Activated naive CD8-positive, alpha-beta T cell treated with anti-CD3 and anti-CD28 coated beads, Interleukin-2, amount 10 ng/mL, durations not matched to agents 7 days and 5 days (primary cell): Measurements from ENCODE around the gene SPPL3. TPM values are rescaled to one million over a fixed set of nuclear protein-coding genes. Genes with fewer than 3 reads are reported as not detected.

Experiments
- ATAC-seq: fragments of 150-1000 bp; cut with Tn5 transposase; one replicate; pipeline ENCODE4 v1.10.0; 2021; ENCODE audit warnings: low read depth, moderate library complexity
- POLR2A ChIA-PET: fragments of 350-600 bp; sonication (Branson Sonifier 250); formaldehyde crosslinking; loops from one replicate; lab custom pipeline; 2021; ENCODE audit warnings: antibody characterized with exemption; lab: Charles Lee
- DNase-seq: peaks from one replicate; pipeline ENCODE4 v3.0.0; 2021
- H3K27ac Mint-ChIP-seq: one replicate; pipeline ENCODE4 v1.8.0; 2022; ENCODE audit warnings: mild to moderate bottlenecking, mixed read lengths
- H3K27me3 Mint-ChIP-seq: one replicate; pipeline ENCODE4 v1.8.0; 2022; ENCODE audit warnings: mild to moderate bottlenecking, moderate library complexity, mixed read lengths
- H3K36me3 Mint-ChIP-seq: one replicate; pipeline ENCODE4 v1.8.0; 2021; ENCODE audit warnings: mild to moderate bottlenecking, mixed read lengths
- H3K4me1 Mint-ChIP-seq: one replicate; pipeline ENCODE4 v1.8.0; 2021; ENCODE audit warnings: mixed read lengths
- H3K4me3 Mint-ChIP-seq: one replicate; pipeline ENCODE4 v1.8.0; 2022; ENCODE audit warnings: mild to moderate bottlenecking, moderate library complexity, mixed read lengths
- H3K9me3 Mint-ChIP-seq: one replicate; pipeline ENCODE4 v1.8.0; 2021; ENCODE audit warnings: mixed read lengths
- total RNA-seq, 2 experiments: library from RNA; stranded (reverse); gene quantifications; one replicate each; pipeline ENCODE4 v1.2.3, GENCODE V29; 2021

Gene SPPL3
- total RNA-seq, 2 experiments from 2014 or later: 28.0 to 31.1 TPM

DNA sequence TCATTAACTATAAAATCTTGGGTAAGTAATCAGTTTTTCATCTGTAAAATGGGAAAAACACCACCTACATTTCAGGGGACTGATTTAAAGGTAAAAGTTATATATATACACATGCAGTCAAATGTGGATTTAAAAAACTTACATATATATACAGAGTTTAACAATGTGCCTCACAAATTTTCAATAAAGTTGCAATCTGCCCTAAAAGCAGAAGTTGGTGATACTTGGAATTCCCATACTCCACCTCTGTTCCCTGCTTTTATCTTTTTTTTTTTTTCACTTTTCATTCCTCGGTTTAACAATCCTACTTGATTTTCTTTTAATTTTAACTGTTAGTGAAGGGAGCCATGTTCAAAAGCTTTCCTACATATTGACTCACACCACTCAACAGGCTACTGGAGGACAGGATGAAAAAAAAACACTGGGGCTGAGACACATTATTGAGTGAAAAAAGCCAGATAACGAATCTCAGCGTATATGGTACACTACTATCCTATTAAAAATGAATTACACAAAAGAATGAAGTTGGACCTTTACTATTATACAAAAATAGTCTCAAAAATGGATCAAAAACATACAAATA, 24.3 kb downstream of the SPPL3 start:
- H3K4me3 Mint-ChIP-seq: no peak overlapping the region
- no peak overlapping the region for H3K27ac Mint-ChIP-seq
- H3K36me3 Mint-ChIP-seq: peaks cover 14% of the 10 kb centered on the region
- H3K27me3 Mint-ChIP-seq: no peaks in the 10 kb centered on the region
- DNase-seq: no peak
- H3K4me1 Mint-ChIP-seq: peaks cover 19% of the 10 kb centered on the region
- peaks cover 2% of the 10 kb centered on the region for H3K9me3 Mint-ChIP-seq
- POLR2A ChIA-PET: interaction anchor here (0.7 kb wide), 1 partner anchor 14 kb away, joined by 4 read pairs; no protein-coding TSS in a partner anchor
- no peak for ATAC-seq

DNA sequence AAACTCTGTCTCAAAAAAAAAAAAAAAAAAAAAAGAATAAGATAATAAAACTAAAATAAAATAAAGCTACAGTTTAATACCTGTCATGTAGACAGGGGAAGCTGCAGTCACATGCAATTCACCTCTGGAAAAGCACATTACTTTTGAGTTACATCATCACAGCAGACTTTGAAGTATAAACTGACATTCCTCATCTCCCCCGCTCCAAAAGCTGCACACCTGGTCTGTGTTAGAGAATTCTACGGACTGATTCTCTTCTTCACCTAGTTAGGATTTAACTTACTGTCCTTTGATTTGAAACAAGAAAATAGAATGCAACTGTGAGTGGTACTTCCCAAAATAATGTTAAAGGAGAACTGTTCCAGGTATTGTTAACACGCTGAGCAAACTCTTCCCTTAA, 25.1 kb downstream of the SPPL3 start:
- no peaks in the 10 kb centered on the region for H3K27me3 Mint-ChIP-seq
- DNase-seq: no peak
- H3K27ac Mint-ChIP-seq: no peak overlapping the region
- POLR2A ChIA-PET: no interaction called here
- H3K9me3 Mint-ChIP-seq: peaks cover 2% of the 10 kb centered on the region
- no peak overlapping the region for H3K4me3 Mint-ChIP-seq
- H3K4me1 Mint-ChIP-seq: peaks cover 21% of the 10 kb centered on the region
- ATAC-seq: no peak
- H3K36me3 Mint-ChIP-seq: peaks cover 13% of the 10 kb centered on the region

DNA sequence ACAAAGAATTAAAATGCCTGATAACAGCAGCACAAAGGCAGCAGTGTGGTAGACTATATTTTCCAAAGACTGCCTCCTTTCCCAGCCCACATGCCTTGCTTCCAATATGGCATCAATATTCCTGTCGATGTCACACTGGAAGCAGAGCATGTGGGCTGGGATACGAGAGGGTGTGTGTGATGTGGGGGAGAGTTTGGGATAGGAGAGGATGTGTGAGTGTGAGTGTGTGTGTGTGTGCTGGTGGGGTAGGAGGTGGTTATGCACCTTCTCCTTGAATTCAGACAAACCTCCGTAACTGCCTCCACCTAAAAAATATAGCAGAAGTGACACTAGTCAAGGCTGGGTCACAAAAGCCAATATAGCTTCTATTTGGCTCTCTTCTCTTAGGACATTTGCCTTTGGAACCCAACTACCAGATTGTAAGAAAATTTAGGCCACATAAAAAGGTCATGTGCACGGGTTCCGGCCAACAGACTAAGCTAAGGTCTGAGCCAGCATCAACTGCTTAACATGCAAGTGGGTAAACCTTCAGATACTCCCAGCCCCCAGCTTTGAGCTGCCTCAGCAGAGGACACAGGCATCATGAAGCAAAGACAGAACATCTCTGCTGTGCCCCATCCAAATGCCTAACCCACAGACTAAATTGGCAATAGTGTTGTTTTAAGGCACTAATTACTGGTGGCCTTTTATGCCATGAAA, 29.5 kb downstream of the SPPL3 start:
- POLR2A ChIA-PET: interaction anchor here (1.1 kb wide), 1 partner anchor 29 kb away, joined by 3 read pairs; the partner anchor contains the start of gene SPPL3
- Mint-ChIP-seq H3K36me3 (peaks cover 10% of the 10 kb centered on the region), H3K9me3 (peaks cover 2% of the 10 kb centered on the region)

GRCh38 chr12:120873226-120873625, 30.9 kb downstream of the SPPL3 start:
- H3K4me3 Mint-ChIP-seq: peak overlapping the region; percentile 52
- ATAC-seq (no peak), DNase-seq (no peak)
- H3K27me3 Mint-ChIP-seq: no peaks in the 10 kb centered on the region
- H3K27ac Mint-ChIP-seq: peak overlapping the region; percentile 43
- peaks cover 10% of the 10 kb centered on the region for H3K36me3 Mint-ChIP-seq
- H3K4me1 Mint-ChIP-seq: peaks cover 30% of the 10 kb centered on the region
- H3K9me3 Mint-ChIP-seq: peaks cover 2% of the 10 kb centered on the region
- POLR2A ChIA-PET: no interaction called here

More for the DNA sequence above, 29.5 kb downstream of the SPPL3 start:
- Mint-ChIP-seq H3K27me3 (no peaks in the 10 kb centered on the region), H3K27ac (no peak overlapping the region), H3K4me3 (no peak overlapping the region), H3K4me1 (peaks cover 33% of the 10 kb centered on the region)
- DNase-seq: no peak
- ATAC-seq: no peak

DNA sequence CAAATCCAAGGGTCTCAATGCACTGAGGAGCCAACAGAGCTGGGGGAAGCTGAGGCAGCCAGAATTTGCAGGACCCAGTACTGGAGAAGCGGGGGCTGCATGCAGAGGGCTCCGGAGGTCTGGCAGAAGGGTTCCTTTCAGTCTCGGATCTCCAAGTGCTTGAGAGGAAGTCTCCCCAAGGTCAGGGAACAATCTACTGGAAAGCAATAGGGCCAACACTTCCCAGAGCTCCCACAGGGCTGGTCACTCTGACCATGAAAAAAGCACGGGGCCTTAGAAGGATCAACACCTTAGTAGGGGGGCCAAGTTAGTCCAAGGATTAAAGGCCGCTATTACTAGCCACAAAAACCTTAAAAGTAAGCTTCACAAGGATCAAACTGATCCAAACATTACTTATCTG, 31.7 kb downstream of the SPPL3 start:
- no peak overlapping the region for H3K4me3 Mint-ChIP-seq

GRCh38 chr12:120870415-120870814, 33.7 kb downstream of the SPPL3 start:
- no peak overlapping the region for H3K4me3 Mint-ChIP-seq
- peaks cover 27% of the 10 kb centered on the region for H3K4me1 Mint-ChIP-seq
- no peaks in the 10 kb centered on the region for H3K9me3 Mint-ChIP-seq
- ATAC-seq (no peak), DNase-seq (no peak)
- H3K36me3 Mint-ChIP-seq: peaks cover 4% of the 10 kb centered on the region
- POLR2A ChIA-PET: no interaction called here
- H3K27ac Mint-ChIP-seq: no peak overlapping the region
- no peaks in the 10 kb centered on the region for H3K27me3 Mint-ChIP-seq

More for the DNA sequence above, 31.7 kb downstream of the SPPL3 start:
- ATAC-seq (no peak), DNase-seq (no peak)
- POLR2A ChIA-PET: no interaction called here
- H3K4me1 Mint-ChIP-seq: peaks cover 32% of the 10 kb centered on the region
- no peak overlapping the region for H3K27ac Mint-ChIP-seq
- no peaks in the 10 kb centered on the region for H3K27me3 Mint-ChIP-seq
- H3K36me3 Mint-ChIP-seq: peaks cover 10% of the 10 kb centered on the region
- H3K9me3 Mint-ChIP-seq: peaks cover 2% of the 10 kb centered on the region

- Mint-ChIP-seq H3K27me3 (no peaks in the 10 kb centered on the region), H3K36me3 (peaks cover 4% of the 10 kb centered on the region), H3K4me3 (no peak overlapping the region), H3K27ac (no peak overlapping the region), H3K4me1 (peaks cover 23% of the 10 kb centered on the region), H3K9me3 (no peaks in the 10 kb centered on the region)
- no peak for ATAC-seq
- no peak for DNase-seq
- POLR2A ChIA-PET: interaction anchor here (1.0 kb wide), 1 partner anchor 16 kb away, joined by 3 read pairs; no protein-coding TSS in a partner anchor
Observed at GRCh38 chr12:120869376-120869775, 34.8 kb downstream of the SPPL3 start.

- no peaks in the 10 kb centered on the region for H3K27me3 Mint-ChIP-seq
- no peak for DNase-seq
- no peaks in the 10 kb centered on the region for H3K36me3 Mint-ChIP-seq
- POLR2A ChIA-PET: interaction anchor here (0.6 kb wide), 1 partner anchor 14 kb away, joined by 4 read pairs; no protein-coding TSS in a partner anchor
- no peak overlapping the region for H3K27ac Mint-ChIP-seq
- peaks cover 11% of the 10 kb centered on the region for H3K4me1 Mint-ChIP-seq
- ATAC-seq: no peak
- no peak overlapping the region for H3K4me3 Mint-ChIP-seq
- no peaks in the 10 kb centered on the region for H3K9me3 Mint-ChIP-seq
Observed at GRCh38 chr12:120866108-120866507, 38.0 kb downstream of the SPPL3 start.

GRCh38 chr12:120865098-120865497, 39.1 kb downstream of the SPPL3 start:
- H3K9me3 Mint-ChIP-seq: no peaks in the 10 kb centered on the region
- H3K27me3 Mint-ChIP-seq: no peaks in the 10 kb centered on the region
- no peak for ATAC-seq
- H3K4me3 Mint-ChIP-seq: no peak overlapping the region
- H3K4me1 Mint-ChIP-seq: peaks cover 12% of the 10 kb centered on the region
- H3K27ac Mint-ChIP-seq: no peak overlapping the region
- DNase-seq: no peak
- H3K36me3 Mint-ChIP-seq: no peaks in the 10 kb centered on the region
- POLR2A ChIA-PET: no interaction called here

DNA sequence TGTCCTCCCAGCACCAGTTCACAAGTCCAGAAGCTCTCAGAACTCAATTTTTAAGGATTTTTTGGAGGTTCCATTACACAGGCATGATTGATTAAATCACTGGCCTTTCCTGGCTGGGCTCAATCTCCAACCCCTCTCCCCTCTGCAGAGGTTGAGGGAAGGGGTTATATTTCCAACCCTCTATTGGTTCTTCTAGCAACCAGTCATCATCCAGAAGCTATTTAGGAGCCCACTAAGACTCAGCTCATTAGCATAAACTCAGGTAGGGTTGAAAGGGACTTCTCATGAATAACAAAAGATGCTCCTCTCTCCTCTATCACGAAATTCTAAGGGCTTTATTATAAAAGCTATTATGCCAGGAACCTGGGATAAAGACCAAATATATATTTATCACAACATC, 41.5 kb downstream of the SPPL3 start:
- Mint-ChIP-seq H3K27ac (no peak overlapping the region), H3K9me3 (no peaks in the 10 kb centered on the region), H3K36me3 (peaks cover 4% of the 10 kb centered on the region), H3K4me3 (no peak overlapping the region), H3K27me3 (no peaks in the 10 kb centered on the region), H3K4me1 (peaks cover 10% of the 10 kb centered on the region)
- POLR2A ChIA-PET: no interaction called here
- ATAC-seq (no peak), DNase-seq (no peak)

GRCh38 chr12:120861074-120861795, 42.9 kb downstream of the SPPL3 start:
- DNase-seq (no peak), ATAC-seq (no peak)
- no peak overlapping the region for H3K27ac Mint-ChIP-seq
- no peak overlapping the region for H3K4me3 Mint-ChIP-seq
- no peaks in the 10 kb centered on the region for H3K27me3 Mint-ChIP-seq
- no peaks in the 10 kb centered on the region for H3K9me3 Mint-ChIP-seq
- peaks cover 20% of the 10 kb centered on the region for H3K4me1 Mint-ChIP-seq
- POLR2A ChIA-PET: no interaction called here
- peaks cover 6% of the 10 kb centered on the region for H3K36me3 Mint-ChIP-seq

DNA sequence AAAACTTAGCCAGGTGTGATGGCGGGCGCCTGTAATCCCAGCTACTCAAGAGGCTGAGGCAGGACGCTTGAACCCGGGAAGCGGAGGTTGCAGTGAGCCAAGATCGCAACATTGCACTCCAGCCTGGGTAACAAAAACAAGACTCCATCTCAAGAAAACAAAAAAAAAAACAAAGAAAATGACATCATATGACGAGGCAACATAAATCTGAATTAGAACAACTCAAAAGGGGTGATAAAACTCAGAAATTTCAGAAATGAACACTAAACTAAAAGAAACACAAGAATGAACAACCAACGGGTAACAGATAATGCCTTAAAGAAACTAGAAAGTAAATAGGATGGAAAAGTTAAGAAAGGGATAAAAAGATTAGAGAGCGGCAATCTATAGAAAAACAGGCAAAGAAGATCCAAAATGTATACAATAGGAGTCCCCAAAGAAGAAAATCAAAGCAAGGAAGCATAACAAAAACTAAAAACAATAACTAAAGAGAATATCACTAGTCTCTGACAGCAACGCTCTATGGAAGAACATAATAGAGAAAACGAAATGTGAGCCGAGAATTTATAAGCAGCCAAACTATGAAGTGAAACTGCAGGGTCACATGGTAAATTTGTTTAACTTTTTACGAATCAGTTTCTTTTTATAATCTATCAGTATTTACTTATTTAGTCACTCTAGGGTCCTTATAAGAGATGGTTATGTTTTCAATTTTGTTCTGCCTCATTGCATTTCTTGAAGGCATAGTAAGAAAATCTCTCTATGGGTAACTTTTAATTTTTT, 45.7 kb downstream of the SPPL3 start:
- H3K36me3 Mint-ChIP-seq: peaks cover 6% of the 10 kb centered on the region
- no peaks in the 10 kb centered on the region for H3K9me3 Mint-ChIP-seq
- no peak overlapping the region for H3K27ac Mint-ChIP-seq
- no peaks in the 10 kb centered on the region for H3K27me3 Mint-ChIP-seq
- DNase-seq (no peak), ATAC-seq (no peak)
- no peak overlapping the region for H3K4me3 Mint-ChIP-seq
- POLR2A ChIA-PET: no interaction called here
- H3K4me1 Mint-ChIP-seq: peaks cover 31% of the 10 kb centered on the region

- Mint-ChIP-seq H3K36me3 (peaks cover 6% of the 10 kb centered on the region), H3K27me3 (no peaks in the 10 kb centered on the region), H3K4me1 (peaks cover 31% of the 10 kb centered on the region), H3K4me3 (no peak overlapping the region), H3K9me3 (no peaks in the 10 kb centered on the region), H3K27ac (no peak overlapping the region)
- DNase-seq (no peak), ATAC-seq (no peak)
- POLR2A ChIA-PET: interaction anchor here (0.7 to 0.8 kb wide), 2 partner anchors 47 to 182 kb away, joined by 3 read pairs; partner anchors contain the start of gene SPPL3
Observed at GRCh38 chr12:120856980-120857379, 47.2 kb downstream of the SPPL3 start.
